GM12874 (cell line): ENCODE results near the gene DOK4.

ENCODE experiments used
- CTCF ChIP-seq: IDR thresholded peaks from 2 replicates; pipeline ENCODE4 v1.5.1; 2011; ENCODE audit warnings: low read depth, mild to moderate bottlenecking, control low read depth, low read length, moderate library complexity; ENCODE audit not compliant: insufficient read depth

DOK4 gene

GRCh38 chr16:57531635-57532265 is 45.5 kb upstream of the DOK4 start:
- TF ChIP-seq CTCF, result no peak

- no peak for TF ChIP-seq CTCF
These were observed 44.9 kb upstream of the DOK4 start for GRCh38 chr16:57531253-57531575.

GRCh38 chr16:57530522-57531252 is 44.4 kb upstream of the DOK4 start:
- TF ChIP-seq CTCF, result no peak

GRCh38 chr16:57530104-57530521 is 43.8 kb upstream of the DOK4 start:
- TF ChIP-seq CTCF, result no peak

GRCh38 chr16:57529391-57530103 is 43.3 kb upstream of the DOK4 start:
- TF ChIP-seq CTCF, result no peak

- TF ChIP-seq CTCF, result no peak
These were observed 42.5 kb upstream of the DOK4 start for GRCh38 chr16:57528499-57529390.
